H1 (cell line): ENCODE measurements around the gene THBD. TPM values are rescaled to one million over a fixed set of nuclear protein-coding genes. Genes with fewer than 3 reads are reported as not detected.

Experiments
- CTCF ChIA-PET: fragments of 300-600 bp; sonication (Branson Sonifier 250); formaldehyde crosslinking; loops from one replicate; lab custom pipeline; 2021; ENCODE audit not compliant: partially characterized antibody; lab: Charles Lee
- POLR2A ChIA-PET: fragments of 300-600 bp; sonication (Branson Sonifier 250); formaldehyde crosslinking; loops from one replicate; lab custom pipeline; 2021; ENCODE audit warnings: inconsistent platforms; ENCODE audit not compliant: partially characterized antibody; lab: Charles Lee
- DNase-seq, 2 experiments: peaks; one replicate each; pipeline versions ENCODE4 v3.0.0 to v3.0.0-alpha.2; 2010 to 2022; ENCODE audit warnings: low spot score in 2 of 2, low read depth in 1 of 2, mixed read lengths in 1 of 2
- FAIRE-seq: peaks from 2 replicates; lab custom pipeline; 2011; peaks lifted over from hg19 to GRCh38; lab: Jason Lieb, UNC
- H2AFZ ChIP-seq: 2 replicates; pipeline ENCODE4 v1.8.1; 2012; ENCODE audit warnings: low read length, inconsistent platforms
- H2AK5ac ChIP-seq: 2 replicates; pipeline ENCODE4 v1.6.1; 2013; ENCODE audit warnings: low read depth, low read length
- H2BK120ac ChIP-seq: replicated peaks from 2 replicates; pipeline ENCODE3; 2013; ENCODE audit warnings: low read depth, low read length, inconsistent platforms
- H2BK12ac ChIP-seq: 2 replicates; pipeline ENCODE4 v1.6.1; 2013; ENCODE audit warnings: low read depth, low read length
- H2BK15ac ChIP-seq: 2 replicates; pipeline ENCODE4 v1.6.1; 2013; ENCODE audit warnings: low read length
- H2BK20ac ChIP-seq: 2 replicates; pipeline ENCODE4 v1.6.1; 2013; ENCODE audit warnings: low read length
- H2BK5ac ChIP-seq: 2 replicates; pipeline ENCODE4 v1.6.1; 2013; ENCODE audit warnings: low read depth, low read length
- H3K14ac ChIP-seq: 2 replicates; pipeline ENCODE4 v1.6.1; 2013; ENCODE audit warnings: inconsistent platforms; ENCODE audit not compliant: insufficient read length
- H3K18ac ChIP-seq: 2 replicates; pipeline ENCODE4 v1.6.1; 2013; ENCODE audit warnings: low read length; ENCODE audit errors: extremely low read depth
- H3K23ac ChIP-seq: 2 replicates; pipeline ENCODE4 v1.6.1; 2013; ENCODE audit warnings: inconsistent platforms; ENCODE audit not compliant: insufficient read length
- H3K23me2 ChIP-seq: 2 replicates; pipeline ENCODE4 v1.6.1; 2013; ENCODE audit warnings: low read depth, low read length
- H3K27ac ChIP-seq: 2 replicates; pipeline ENCODE4 v1.6.1; 2011; ENCODE audit warnings: low read depth, low read length, inconsistent platforms
- H3K27me3 ChIP-seq, 4 experiments: replicated peaks in 1 of 4; 1 replicate in 1 of 4; 2 replicates in 3 of 4; pipeline versions ENCODE4 v1.6.1 to v1.8.1; 2011 to 2013; ENCODE audit warnings: low read length in 3 of 4, mild to moderate bottlenecking in 3 of 4, inconsistent platforms in 2 of 4, mixed read lengths in 2 of 4, moderate library complexity in 1 of 4; ENCODE audit not compliant: control insufficient read depth in 3 of 4, insufficient read depth in 3 of 4; ENCODE audit errors: extremely low read depth in 1 of 4
- H3K36me3 ChIP-seq, 4 experiments: 2 replicates each; pipeline versions ENCODE4 v1.6.1 to v1.8.1; 2011 to 2013; ENCODE audit warnings: mild to moderate bottlenecking in 4 of 4, low read length in 3 of 4, moderate library complexity in 2 of 4, control low read depth in 1 of 4, inconsistent platforms in 1 of 4; ENCODE audit not compliant: insufficient read depth in 4 of 4, control insufficient read depth in 2 of 4
- H3K4ac ChIP-seq: replicated peaks from 2 replicates; pipeline ENCODE3; 2013; ENCODE audit warnings: low read length, low read depth, mixed read lengths, inconsistent platforms; ENCODE audit not compliant: insufficient read length
- H3K4me1 ChIP-seq, 4 experiments: replicated peaks in 1 of 4; 1 replicate in 1 of 4; 2 replicates in 3 of 4; pipeline versions ENCODE4 v1.6.1 to v1.8.1; 2011 to 2013; ENCODE audit warnings: low read length in 3 of 4, inconsistent platforms in 2 of 4, mixed read lengths in 1 of 4; ENCODE audit not compliant: insufficient read depth in 4 of 4, control insufficient read depth in 3 of 4
- H3K4me2 ChIP-seq, 2 experiments: 2 replicates each; pipeline versions ENCODE4 v1.6.1 to v1.8.1; 2011 to 2013; ENCODE audit warnings: low read depth in 2 of 2, low read length in 2 of 2, control low read depth in 1 of 2, inconsistent platforms in 1 of 2, mild to moderate bottlenecking in 1 of 2; ENCODE audit not compliant: insufficient read depth in 1 of 2
- H3K4me3 ChIP-seq, 4 experiments: fragments of 200-600, 300-600 bp in 1 of 4; sonication (generic), shearing (Covaris generic), sonication (Bioruptor Twin) in 1 of 4; 2 replicates each; pipeline versions ENCODE4 v1.5.1 to v1.8.1; 2011 to 2016; ENCODE audit warnings: low read length in 4 of 4, low read depth in 3 of 4, control low read depth in 2 of 4, inconsistent platforms in 2 of 4, mild to moderate bottlenecking in 2 of 4, mixed read lengths in 1 of 4, moderate library complexity in 1 of 4; ENCODE audit not compliant: insufficient read depth in 2 of 4; ENCODE audit errors: extremely low read depth in 1 of 4
- H3K56ac ChIP-seq: replicated peaks from 2 replicates; pipeline ENCODE3; 2013; ENCODE audit warnings: low read depth, mild to moderate bottlenecking, mixed read lengths, low read length, inconsistent platforms; ENCODE audit not compliant: insufficient read length
- H3K79me1 ChIP-seq: 2 replicates; pipeline ENCODE4 v1.6.1; 2013; ENCODE audit warnings: low read depth, low read length, control low read depth
- H3K79me2 ChIP-seq, 2 experiments: 2 replicates each; pipeline versions ENCODE4 v1.6.1 to v1.8.1; 2012 to 2013; ENCODE audit warnings: low read length in 2 of 2, mild to moderate bottlenecking in 2 of 2, inconsistent platforms in 1 of 2; ENCODE audit not compliant: insufficient read depth in 2 of 2, control insufficient read depth in 1 of 2
- H3K9ac ChIP-seq, 4 experiments: replicated peaks in 1 of 4; 1 replicate in 1 of 4; 2 replicates in 3 of 4; pipeline versions ENCODE4 v1.6.1 to v1.8.1; 2011 to 2013; ENCODE audit warnings: low read depth in 3 of 4, low read length in 3 of 4, control low read depth in 2 of 4, mild to moderate bottlenecking in 2 of 4, moderate library complexity in 2 of 4, inconsistent platforms in 1 of 4; ENCODE audit errors: extremely low read depth in 1 of 4
- H3K9me3 ChIP-seq, 2 experiments: 2 replicates each; pipeline versions ENCODE4 v1.6.1 to v1.8.1; 2012 to 2013; ENCODE audit warnings: mild to moderate bottlenecking in 2 of 2, moderate library complexity in 2 of 2, control low read depth in 1 of 2, inconsistent platforms in 1 of 2, low read depth in 1 of 2, low read length in 1 of 2, mixed read lengths in 1 of 2; ENCODE audit not compliant: insufficient read depth in 2 of 2
- H4K20me1 ChIP-seq, 2 experiments: replicated peaks in 1 of 2; 2 replicates each; pipeline versions ENCODE3 to v1.8.1; 2011 to 2013; ENCODE audit warnings: inconsistent platforms in 2 of 2, low read length in 2 of 2, mild to moderate bottlenecking in 1 of 2; ENCODE audit not compliant: insufficient read depth in 2 of 2, control insufficient read depth in 1 of 2
- H4K5ac ChIP-seq: 2 replicates; pipeline ENCODE4 v1.6.1; 2013; ENCODE audit warnings: low read length, low read depth, mixed read lengths, inconsistent platforms; ENCODE audit not compliant: insufficient read length
- H4K8ac ChIP-seq: 2 replicates; pipeline ENCODE4 v1.8.0; 2013; ENCODE audit warnings: mild to moderate bottlenecking, moderate library complexity, low read length, inconsistent platforms; ENCODE audit not compliant: insufficient read depth; ENCODE audit errors: extremely low read depth
- H4K91ac ChIP-seq: replicated peaks from 2 replicates; pipeline ENCODE3; 2013; ENCODE audit warnings: low read length, mixed read lengths, inconsistent platforms; ENCODE audit not compliant: insufficient read length
- BACH1 ChIP-seq: IDR thresholded peaks from 2 replicates; pipeline ENCODE4 v1.6.1; 2012; ENCODE audit warnings: low read length, improper control_type of control experiment
- KDM5A ChIP-seq: fragments of 200-600 bp; IDR thresholded peaks from 2 replicates; pipeline ENCODE4 v1.7.1; 2012; ENCODE audit warnings: mild to moderate bottlenecking, low read length, inconsistent platforms, mixed read lengths
- SIX5 ChIP-seq: IDR thresholded peaks from 2 replicates; pipeline ENCODE4 v1.6.1; 2011; ENCODE audit warnings: mild to moderate bottlenecking, low read depth, low read length
- USF2 ChIP-seq: IDR thresholded peaks from 2 replicates; pipeline ENCODE4 v1.6.1; 2011; ENCODE audit warnings: low read length, improper control_type of control experiment
- WGBS, 2 experiments: shearing (Covaris generic) in 1 of 2; methylation state at CpG; one replicate each; pipeline versions ENCODE4 v1.1.6 to v1.1.7; 2013 to 2015; ENCODE audit warnings: low lambda C conversion rate in 2 of 2, mixed read lengths in 2 of 2, inconsistent platforms in 1 of 2, low coverage in 1 of 2, missing lambda C conversion rate in 1 of 2; ENCODE audit not compliant: insufficient replicate concordance in 2 of 2, insufficient coverage in 1 of 2, insufficient read length in 1 of 2; ENCODE audit errors: extremely low coverage in 1 of 2, missing lambda C conversion rate in 1 of 2; 5-methylcytosine and 5-hydroxymethylcytosine counted together
- polyA plus RNA-seq, 7 experiments: library from polyadenylated mRNA; depleted of rRNA in 3 of 7; stranded (reverse) in 5 of 7; unstranded in 2 of 7; fragments of >200 nt in 5 of 7; fragments of 200-250 nt in 2 of 7; gene quantifications; 1 replicate in 5 of 7; 2 replicates in 1 of 7; 4 replicates in 1 of 7; pipeline versions ENCODE4 v1.2.1 to v1.2.3, GENCODE V29; 2011 to 2013; ENCODE audit warnings: missing spikeins in 2 of 7, mixed read lengths in 2 of 7
- total RNA-seq: library from RNA; stranded (reverse); fragmentation: NEBNext Ultra II Directional; extraction: Animal tissue kit (Norgen Biotek cat#: 25700); gene quantifications from 2 replicates; pipeline ENCODE4 v1.2.1, GENCODE V29; 2021

The THBD gene
- total and polyA plus RNA-seq, 2 of the 8 experiments (the other 6 are each of a cell fraction or from before 2014, with no cell fraction given), result 0.21 to 0.43 TPM

GRCh38 chr20:23059001-23059400, 9.5 kb upstream of the THBD start:
- Histone ChIP-seq H3K4me1 (peaks cover 0 to 9% (median 4%) of the 10 kb centered on the region in 4 experiments; a peak in 5 of 7 replicates), H3K27me3 (no peaks in the 10 kb centered on the region), H3K56ac (no peak overlapping the region), H3K4ac (no peak overlapping the region), H3K9me3 (peaks cover 0 to 5% of the 10 kb centered on the region in 2 experiments; a peak in 1 of 4 replicates), H4K91ac (no peak overlapping the region), H4K8ac (no peak overlapping the region), H3K4me3 (no peak overlapping the region), H3K27ac (no peak overlapping the region), H2BK120ac (no peak overlapping the region), H3K4me2 (no peak overlapping the region), H3K23ac (no peak overlapping the region), H2BK12ac (no peak overlapping the region), H2AFZ (no peak overlapping the region), H2AK5ac (no peak overlapping the region), H3K18ac (no peak overlapping the region), H3K79me2 (no peaks in the 10 kb centered on the region), H3K9ac (no peak overlapping the region), H4K5ac (no peak overlapping the region), H3K79me1 (no peaks in the 10 kb centered on the region), H3K36me3 (no peaks in the 10 kb centered on the region), H3K14ac (no peak overlapping the region), H3K23me2 (no peaks in the 10 kb centered on the region), H2BK5ac (no peak overlapping the region), H4K20me1 (no peaks in the 10 kb centered on the region), H2BK15ac (no peak overlapping the region), H2BK20ac (no peak overlapping the region)
- ChIA-PET CTCF (interaction anchor here (0.9 to 11.7 kb wide), 4 partner anchors 9 to 45 kb away, joined by 3 to 90 read pairs (median 23); partner anchors contain the start of gene THBD), POLR2A (no interaction called here)
- 92% methylated on average over 3 of the region's 3 CpGs; no CpG with 5 or more reads in 1 of the 2 experiments for WGBS, 2 experiments
- FAIRE-seq (no peak), DNase-seq (no peak)
- TF ChIP-seq SIX5 (no peak), KDM5A (no peak), USF2 (no peak), BACH1 (no peak)
